Glutamatergic neuron (in vitro differentiated cells): ENCODE measurements around the gene FGF1. TPM values are rescaled to one million over a fixed set of nuclear protein-coding genes. Genes with fewer than 3 reads are reported as not detected.

ENCODE experiments used
- DNase-seq: peaks from one replicate; pipeline ENCODE4 v3.0.0; 2022
- H3K27ac Mint-ChIP-seq: one replicate; pipeline ENCODE4 v1.8.0; 2020; ENCODE audit warnings: mild to moderate bottlenecking, mixed read lengths, inconsistent platforms; ENCODE audit not compliant: unreplicated experiment
- H3K27me3 Mint-ChIP-seq: one replicate; pipeline ENCODE4 v1.8.0; 2020; ENCODE audit warnings: mild to moderate bottlenecking, moderate library complexity, mixed read lengths, inconsistent platforms; ENCODE audit not compliant: unreplicated experiment
- H3K36me3 Mint-ChIP-seq: one replicate; pipeline ENCODE4 v1.8.0; 2020; ENCODE audit warnings: mild to moderate bottlenecking, mixed read lengths, inconsistent platforms; ENCODE audit not compliant: unreplicated experiment
- H3K4me1 Mint-ChIP-seq: one replicate; pipeline ENCODE4 v1.8.0; 2020; ENCODE audit warnings: mild to moderate bottlenecking, low read depth, mixed read lengths, inconsistent platforms; ENCODE audit not compliant: unreplicated experiment
- H3K4me3 Mint-ChIP-seq: one replicate; pipeline ENCODE4 v1.8.0; 2020; ENCODE audit warnings: mild to moderate bottlenecking, mixed read lengths, inconsistent platforms; ENCODE audit not compliant: unreplicated experiment
- H3K9me3 Mint-ChIP-seq: one replicate; pipeline ENCODE4 v1.8.0; 2020; ENCODE audit warnings: mild to moderate bottlenecking, moderate library complexity, mixed read lengths, inconsistent platforms; ENCODE audit not compliant: unreplicated experiment
- total RNA-seq: library from RNA; stranded (reverse); fragmentation: NEBNext Ultra II Directional; extraction: Animal tissue kit (Norgen Biotek cat#: 25700); gene quantifications from one replicate; pipeline ENCODE4 v1.2.1, GENCODE V29; 2021; ENCODE audit not compliant: unreplicated experiment
- TF ChIP-seq, protein P1 (sequence below): fragments of 200-600 bp; sonication (generic); IDR thresholded peaks from one replicate; pipeline ENCODE4 v1.5.0; 2021; ENCODE audit not compliant: partially characterized antibody, unreplicated experiment

Gene FGF1
- total RNA-seq, 1 donor from 2014 or later, result not detected

DNA sequence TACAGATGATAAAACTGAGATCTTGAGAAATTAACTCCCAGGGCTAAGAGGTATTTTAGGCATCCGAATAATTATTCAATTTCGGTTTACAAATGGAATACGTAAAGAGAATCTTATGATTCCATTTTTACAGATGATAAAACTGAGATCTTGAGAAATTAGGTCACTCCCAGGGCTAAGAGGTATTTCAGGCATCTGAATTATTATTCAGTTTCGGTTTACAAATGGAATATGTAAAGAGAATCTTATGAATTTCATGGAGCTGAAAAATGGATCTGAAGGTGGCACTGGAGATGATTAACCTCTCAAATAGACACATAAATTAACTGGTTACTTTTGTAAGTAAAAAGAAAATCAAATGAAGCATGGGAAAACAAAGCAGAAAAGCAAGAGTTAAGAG lies 44.2 kb downstream of the FGF1 start:
- Mint-ChIP-seq H3K9me3 (no peaks in the 10 kb centered on the region), H3K4me1 (peaks cover 42% of the 10 kb centered on the region), H3K4me3 (no peak overlapping the region), H3K36me3 (no peaks in the 10 kb centered on the region), H3K27ac (no peak overlapping the region), H3K27me3 (no peaks in the 10 kb centered on the region)
- DNase-seq, result no peak
- TF ChIP-seq, protein P1, sequence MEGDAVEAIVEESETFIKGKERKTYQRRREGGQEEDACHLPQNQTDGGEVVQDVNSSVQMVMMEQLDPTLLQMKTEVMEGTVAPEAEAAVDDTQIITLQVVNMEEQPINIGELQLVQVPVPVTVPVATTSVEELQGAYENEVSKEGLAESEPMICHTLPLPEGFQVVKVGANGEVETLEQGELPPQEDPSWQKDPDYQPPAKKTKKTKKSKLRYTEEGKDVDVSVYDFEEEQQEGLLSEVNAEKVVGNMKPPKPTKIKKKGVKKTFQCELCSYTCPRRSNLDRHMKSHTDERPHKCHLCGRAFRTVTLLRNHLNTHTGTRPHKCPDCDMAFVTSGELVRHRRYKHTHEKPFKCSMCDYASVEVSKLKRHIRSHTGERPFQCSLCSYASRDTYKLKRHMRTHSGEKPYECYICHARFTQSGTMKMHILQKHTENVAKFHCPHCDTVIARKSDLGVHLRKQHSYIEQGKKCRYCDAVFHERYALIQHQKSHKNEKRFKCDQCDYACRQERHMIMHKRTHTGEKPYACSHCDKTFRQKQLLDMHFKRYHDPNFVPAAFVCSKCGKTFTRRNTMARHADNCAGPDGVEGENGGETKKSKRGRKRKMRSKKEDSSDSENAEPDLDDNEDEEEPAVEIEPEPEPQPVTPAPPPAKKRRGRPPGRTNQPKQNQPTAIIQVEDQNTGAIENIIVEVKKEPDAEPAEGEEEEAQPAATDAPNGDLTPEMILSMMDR, result no peak

DNA sequence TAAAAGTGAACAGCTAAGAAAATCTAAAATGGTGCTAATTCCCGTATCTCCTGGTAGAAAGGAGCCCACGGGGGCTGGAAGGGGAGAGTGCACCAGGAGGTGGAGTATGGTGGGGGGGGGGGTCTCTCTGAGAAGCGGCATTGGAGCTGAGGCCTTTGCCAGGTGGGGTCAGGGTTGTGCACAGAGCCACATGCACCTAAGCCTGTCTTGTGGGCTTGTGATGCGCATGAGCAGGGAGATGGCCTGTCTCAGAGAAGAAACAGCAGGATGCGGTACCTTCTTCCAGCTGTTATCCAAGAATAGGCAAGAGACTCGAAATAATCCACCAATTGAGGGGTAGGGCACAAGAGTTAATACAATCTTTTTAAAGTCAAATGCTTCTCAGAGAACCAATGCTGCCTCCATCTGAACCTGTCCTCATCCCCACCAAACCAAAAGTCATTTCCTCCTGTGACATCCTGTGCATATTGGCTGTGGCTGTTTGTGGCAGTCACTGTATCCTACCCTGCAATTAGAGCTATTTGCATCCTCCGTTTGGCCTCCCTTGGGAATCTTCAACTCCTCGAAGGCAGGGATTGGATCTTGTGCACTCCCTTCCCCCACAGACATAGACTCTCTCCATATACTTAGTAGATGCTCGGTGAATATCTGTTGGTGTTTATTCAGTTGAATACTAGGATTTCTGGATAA lies 45.4 kb downstream of the FGF1 start:
- TF ChIP-seq, protein P1, result no peak
- H3K4me3 Mint-ChIP-seq, result peak overlapping the region; percentile 31
- H3K9me3 Mint-ChIP-seq, result no peaks in the 10 kb centered on the region
- peak overlapping the region; percentile 80 for H3K27ac Mint-ChIP-seq
- peaks cover 2% of the 10 kb centered on the region for H3K27me3 Mint-ChIP-seq
- DNase-seq, result peak; percentile 50
- H3K36me3 Mint-ChIP-seq, result no peaks in the 10 kb centered on the region
- H3K4me1 Mint-ChIP-seq, result peaks cover 47% of the 10 kb centered on the region

DNA sequence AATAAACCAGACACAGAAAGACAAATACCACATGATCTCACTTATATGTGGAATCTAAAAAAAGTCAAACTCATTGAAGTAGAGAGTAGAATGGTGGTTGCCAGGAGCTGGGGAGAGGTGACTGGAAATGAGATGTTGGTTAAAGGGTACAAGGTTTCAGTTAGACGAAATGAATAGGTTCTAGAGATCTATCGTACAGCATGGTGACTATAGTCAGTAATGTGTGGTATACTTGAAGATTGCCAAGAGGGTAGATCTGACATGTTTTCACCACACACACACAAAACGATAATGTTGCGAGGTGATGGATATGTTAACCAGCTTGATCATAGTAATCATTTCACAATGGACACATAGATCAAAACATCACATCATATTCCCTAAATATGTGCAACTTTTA lies 46.4 kb downstream of the FGF1 start:
- Mint-ChIP-seq H3K4me3 (no peak overlapping the region), H3K4me1 (peaks cover 49% of the 10 kb centered on the region), H3K9me3 (no peaks in the 10 kb centered on the region), H3K27ac (peak overlapping the region; percentile 2), H3K36me3 (no peaks in the 10 kb centered on the region), H3K27me3 (peaks cover 2% of the 10 kb centered on the region)
- no peak for DNase-seq
- TF ChIP-seq, protein P1, result no peak

DNA sequence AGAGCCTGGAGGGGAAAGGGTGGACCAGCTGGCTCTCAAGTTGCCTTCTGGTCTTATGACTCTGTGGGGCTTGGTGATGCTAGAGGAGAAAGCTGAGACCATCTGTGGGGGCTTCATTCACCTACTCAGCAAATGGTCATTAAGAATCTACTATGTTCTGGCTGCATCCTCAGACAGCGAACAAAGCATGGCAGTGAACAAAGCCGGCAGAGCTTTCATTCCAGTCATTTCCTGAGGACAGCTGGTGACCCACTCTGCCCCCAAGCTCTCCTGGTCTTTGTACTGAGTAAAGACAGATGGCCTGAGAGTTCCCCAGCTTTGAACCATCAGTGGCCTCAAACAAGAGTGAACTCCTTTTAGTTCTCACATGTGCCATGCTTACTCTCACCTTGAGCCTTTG lies 48.0 kb downstream of the FGF1 start:
- H3K27ac Mint-ChIP-seq, result peak overlapping the region; percentile 82
- no peaks in the 10 kb centered on the region for H3K9me3 Mint-ChIP-seq

More for the DNA sequence above, 48.0 kb downstream of the FGF1 start:
- no peak for DNase-seq
- TF ChIP-seq, protein P1, result no peak
- H3K27me3 Mint-ChIP-seq, result peaks cover 2% of the 10 kb centered on the region
- no peaks in the 10 kb centered on the region for H3K36me3 Mint-ChIP-seq
- H3K4me3 Mint-ChIP-seq, result no peak overlapping the region
- H3K4me1 Mint-ChIP-seq, result peaks cover 47% of the 10 kb centered on the region
